Natural killer cell (primary cell): ENCODE data around the gene RUBCN. TPM values are rescaled to one million over a fixed set of nuclear protein-coding genes. Genes with fewer than 3 reads are reported as not detected.

Experiments used
- ATAC-seq, 3 donors: fragments of 150-1000 bp in 2 of 3; fragments of 200-7000 bp in 1 of 3; cut with Tn5 transposase; 1 replicate in 1 of 3; 2 replicates in 2 of 3; pipeline ENCODE4 v1.10.0; 2021; ENCODE audit warnings: mild to moderate bottlenecking in 2 of 3, moderate library complexity in 2 of 3
- DNase-seq, 2 donors: peaks; one replicate each; pipeline versions ENCODE4 v3.0.0 to v3.0.0-alpha.2; 2013 to 2021; ENCODE audit warnings: mixed read lengths in 1 of 2
- H3K27ac ChIP-seq: one replicate; pipeline ENCODE4 v1.5.1; 2013; ENCODE audit warnings: mild to moderate bottlenecking, low read length
- H3K27me3 ChIP-seq: one replicate; pipeline ENCODE4 v1.6.1; 2013; ENCODE audit warnings: low read length; ENCODE audit not compliant: control insufficient read depth, insufficient read depth
- H3K36me3 ChIP-seq: one replicate; pipeline ENCODE4 v1.6.1; 2013; ENCODE audit warnings: low read length; ENCODE audit not compliant: control insufficient read depth, insufficient read depth
- H3K4me1 ChIP-seq: one replicate; pipeline ENCODE4 v1.6.1; 2013; ENCODE audit warnings: low read length; ENCODE audit not compliant: control insufficient read depth, insufficient read depth
- H3K4me3 ChIP-seq: one replicate; pipeline ENCODE4 v1.5.1; 2013; ENCODE audit warnings: low read length
- H3K9me3 ChIP-seq: one replicate; pipeline ENCODE4 v1.6.1; 2013; ENCODE audit warnings: low read length; ENCODE audit not compliant: control insufficient read depth, insufficient read depth
- H3K27ac Mint-ChIP-seq, 2 donors: one replicate each; pipeline ENCODE4 v1.8.0; 2022; ENCODE audit warnings: mild to moderate bottlenecking in 2 of 2, mixed read lengths in 2 of 2, moderate library complexity in 1 of 2
- H3K27me3 Mint-ChIP-seq, 2 donors: one replicate each; pipeline ENCODE4 v1.8.0; 2022; ENCODE audit warnings: low read depth in 2 of 2, mixed read lengths in 2 of 2
- H3K36me3 Mint-ChIP-seq: one replicate; pipeline ENCODE4 v1.8.0; 2022; ENCODE audit warnings: mixed read lengths
- H3K4me1 Mint-ChIP-seq, 2 donors: one replicate each; pipeline ENCODE4 v1.8.0; 2022; ENCODE audit warnings: mixed read lengths in 2 of 2
- H3K4me3 Mint-ChIP-seq: one replicate; pipeline ENCODE4 v1.8.0; 2022; ENCODE audit warnings: mild to moderate bottlenecking, moderate library complexity, mixed read lengths
- H3K9me3 Mint-ChIP-seq, 2 donors: one replicate each; pipeline ENCODE4 v1.8.0; 2022; ENCODE audit warnings: mixed read lengths in 2 of 2
- WGBS: methylation state at CpG from one replicate; pipeline ENCODE4 v1.1.7; 2013; ENCODE audit warnings: missing lambda C conversion rate; ENCODE audit not compliant: insufficient coverage; 5-methylcytosine and 5-hydroxymethylcytosine counted together
- intact Hi-C: fragments of 100-400 bp; cut with micrococcal nuclease; formaldehyde crosslinking; loops from one replicate; pipeline ENCODE4 v1.14.2; 2022
- total RNA-seq, 4 donors: library from RNA; stranded (reverse); fragments of 120-200 nt in 1 of 4; gene quantifications; one replicate each; pipeline versions ENCODE4 v1.2.3 to v1.2.4, GENCODE V29; 2013 to 2022
- TF ChIP-seq, protein P1 (sequence below): fragments of 200-600 bp; IDR thresholded peaks from one replicate; pipeline ENCODE4 v1.8.0; 2022; ENCODE audit warnings: antibody characterized with exemption

Gene RUBCN
- total RNA-seq, result 10 to 100 TPM; 51.2 to 58.5 (median 57.6) TPM
- total RNA-seq (2013), result 36.0 TPM

DNA sequence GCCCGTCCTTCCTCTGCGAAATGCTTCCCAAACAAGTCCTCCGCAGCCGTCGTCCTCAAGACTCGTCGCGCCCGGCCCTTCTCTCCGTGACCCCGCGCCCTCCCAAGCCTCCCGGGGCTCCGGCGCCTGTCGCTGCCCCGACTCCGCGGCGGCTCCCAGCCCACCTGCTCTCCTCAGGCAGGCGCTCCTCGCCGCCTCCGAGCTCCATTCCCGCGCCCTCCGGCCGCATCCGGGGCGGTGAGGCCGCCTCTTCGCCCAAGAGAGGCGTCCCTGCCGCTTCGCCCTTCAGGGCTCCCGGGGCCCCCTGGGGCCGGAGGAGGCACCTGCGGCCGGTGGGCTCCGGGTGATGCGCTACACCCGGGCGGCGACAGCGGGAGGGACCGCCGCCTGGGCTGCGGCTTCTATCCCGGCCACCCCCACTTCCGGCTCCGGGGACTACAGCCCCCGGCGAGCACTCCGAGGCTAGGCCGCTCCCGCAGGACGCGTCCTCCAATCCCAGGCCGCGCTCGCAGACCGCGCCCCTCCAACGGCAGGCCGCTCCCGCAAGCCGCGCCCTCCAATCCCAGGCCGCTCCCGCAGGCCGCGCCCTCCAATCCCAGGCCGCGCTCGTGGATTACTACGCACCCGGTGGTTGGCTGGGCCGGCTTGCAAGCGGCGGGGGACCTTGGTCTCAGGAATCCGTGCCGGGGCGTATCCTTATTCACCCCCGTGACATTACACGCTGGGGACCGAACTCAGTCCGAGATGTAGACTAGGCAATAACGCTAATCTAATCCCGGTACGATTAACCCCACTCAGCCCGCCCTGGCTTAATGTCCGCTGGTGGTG is at the start of gene RUBCN:
RUBCN (minus strand) TSS at position 414 of the 828 bp plus-strand sequence; CDS start at position 229, 185 bp downstream.
- TF ChIP-seq, protein P1, sequence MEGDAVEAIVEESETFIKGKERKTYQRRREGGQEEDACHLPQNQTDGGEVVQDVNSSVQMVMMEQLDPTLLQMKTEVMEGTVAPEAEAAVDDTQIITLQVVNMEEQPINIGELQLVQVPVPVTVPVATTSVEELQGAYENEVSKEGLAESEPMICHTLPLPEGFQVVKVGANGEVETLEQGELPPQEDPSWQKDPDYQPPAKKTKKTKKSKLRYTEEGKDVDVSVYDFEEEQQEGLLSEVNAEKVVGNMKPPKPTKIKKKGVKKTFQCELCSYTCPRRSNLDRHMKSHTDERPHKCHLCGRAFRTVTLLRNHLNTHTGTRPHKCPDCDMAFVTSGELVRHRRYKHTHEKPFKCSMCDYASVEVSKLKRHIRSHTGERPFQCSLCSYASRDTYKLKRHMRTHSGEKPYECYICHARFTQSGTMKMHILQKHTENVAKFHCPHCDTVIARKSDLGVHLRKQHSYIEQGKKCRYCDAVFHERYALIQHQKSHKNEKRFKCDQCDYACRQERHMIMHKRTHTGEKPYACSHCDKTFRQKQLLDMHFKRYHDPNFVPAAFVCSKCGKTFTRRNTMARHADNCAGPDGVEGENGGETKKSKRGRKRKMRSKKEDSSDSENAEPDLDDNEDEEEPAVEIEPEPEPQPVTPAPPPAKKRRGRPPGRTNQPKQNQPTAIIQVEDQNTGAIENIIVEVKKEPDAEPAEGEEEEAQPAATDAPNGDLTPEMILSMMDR, result no peak
- peak; percentile 88 to 98 (median 95) for ATAC-seq

GRCh38 chr3:197784019-197784585 is 47.4 kb upstream of the RUBCN start:
- Histone ChIP-seq H3K9me3 (no peaks in the 10 kb centered on the region), H3K27ac (no peak overlapping the region), H3K27me3 (no peaks in the 10 kb centered on the region), H3K4me1 (no peaks in the 10 kb centered on the region), H3K4me3 (no peak overlapping the region), H3K36me3 (peaks cover 33% of the 10 kb centered on the region)
- Mint-ChIP-seq H3K36me3 (peaks cover 9% of the 10 kb centered on the region), H3K4me1 (no peaks in the 10 kb centered on the region), H3K27me3 (no peaks in the 10 kb centered on the region), H3K9me3 (no peaks in the 10 kb centered on the region), H3K4me3 (no peak overlapping the region), H3K27ac (peak overlapping the region; percentile 31 to 59)
- WGBS, result 88% methylated on average over 5 of the region's 7 CpGs
- intact Hi-C loops, result no loop called here
- no peak for DNase-seq
- TF ChIP-seq, protein P1, result no peak
- ATAC-seq, result no peak

More for the DNA sequence above, at the start of gene RUBCN:
- H3K27ac ChIP-seq, result peak within 1 kb of the TSS; percentile 64
- no peaks in the 10 kb centered on the region for H3K27me3 ChIP-seq
- WGBS, result under 1% methylated on average over 92 of the region's 92 CpGs
- peaks cover 2% of the 10 kb centered on the region for H3K36me3 ChIP-seq
- H3K36me3 Mint-ChIP-seq, result no peaks in the 10 kb centered on the region
- H3K4me1 Mint-ChIP-seq, result peaks cover 23 to 26% of the 10 kb centered on the region in 2 donors
- intact Hi-C loops, result loop anchor here (1.0 kb wide), 2 partner anchors 13 to 24 kb away; partner anchors contain the start of gene FYTTD1
- peak within 1 kb of the TSS; percentile 77 for H3K27ac Mint-ChIP-seq
- H3K27me3 Mint-ChIP-seq, result no peaks in the 10 kb centered on the region
- H3K4me3 ChIP-seq, result peak within 1 kb of the TSS; percentile 85
- DNase-seq, result peak; percentile 76 to 96
- H3K9me3 Mint-ChIP-seq, result no peaks in the 10 kb centered on the region
- H3K9me3 ChIP-seq, result no peaks in the 10 kb centered on the region
- peak within 1 kb of the TSS; percentile 92 for H3K4me3 Mint-ChIP-seq
- peaks cover 23% of the 10 kb centered on the region for H3K4me1 ChIP-seq

- no peak for DNase-seq
- WGBS, result 39% methylated on average over 4 of the region's 4 CpGs
- H3K4me1 ChIP-seq, result no peaks in the 10 kb centered on the region
- ATAC-seq, result no peak
- no peaks in the 10 kb centered on the region for H3K27me3 Mint-ChIP-seq
- H3K4me3 Mint-ChIP-seq, result no peak overlapping the region
- H3K4me3 ChIP-seq, result no peak overlapping the region
- no peak overlapping the region for H3K27ac Mint-ChIP-seq
- H3K36me3 Mint-ChIP-seq, result peaks cover 15% of the 10 kb centered on the region
- H3K27ac ChIP-seq, result no peak overlapping the region
- H3K27me3 ChIP-seq, result no peaks in the 10 kb centered on the region
- peaks cover 50% of the 10 kb centered on the region for H3K36me3 ChIP-seq
- intact Hi-C loops, result no loop called here
- TF ChIP-seq, protein P1, result no peak
- H3K9me3 ChIP-seq, result no peaks in the 10 kb centered on the region
- no peaks in the 10 kb centered on the region for H3K9me3 Mint-ChIP-seq
- H3K4me1 Mint-ChIP-seq, result no peaks in the 10 kb centered on the region
These were observed 45.5 kb upstream of the RUBCN start for GRCh38 chr3:197782230-197782629.
